HepG2 (cell line): ENCODE data around the gene ANKS1B. TPM values are rescaled to one million over a fixed set of nuclear protein-coding genes. Genes with fewer than 3 reads are reported as not detected.

Experiments used
- ATAC-seq: fragments of 200-7000 bp; cut with Tn5 transposase; 3 replicates; pipeline ENCODE4 v1.9.1; 2020; ENCODE audit warnings: mild to moderate bottlenecking, moderate library complexity
- BruUV-seq: library from RNA; stranded (reverse); fragments of 400-500 nt; replicated peaks from 2 replicates; lab custom pipeline; 2021; lab: Mats Ljungman, UMichigan
- CTCF ChIA-PET: fragments of 300-600 bp; formaldehyde crosslinking; extraction: SDS; loops from one replicate; lab custom pipeline; 2021; ENCODE audit warnings: low total read pairs, inconsistent platforms, low intra/inter-chr PET ratio; lab: Yijun Ruan, JAX
- POLR2A ChIA-PET: fragments of 350-600 bp; sonication (Branson Sonifier 250); formaldehyde crosslinking; loops from one replicate; lab custom pipeline; 2020; ENCODE audit warnings: antibody characterized with exemption, inconsistent platforms; lab: Yijun Ruan, JAX
- DNase-seq: peaks from one replicate; pipeline ENCODE4 v3.0.0-alpha.2; 2015; ENCODE audit warnings: low spot score
- FAIRE-seq: peaks from 3 replicates; lab custom pipeline; 2011; peaks lifted over from hg19 to GRCh38; lab: Jason Lieb, UNC
- H2AFZ ChIP-seq: one replicate; pipeline ENCODE4 v1.6.1; 2011; ENCODE audit warnings: low read length, inconsistent platforms
- H3K27ac ChIP-seq: fragments of 300-600 bp; 3 replicates; pipeline ENCODE4 v1.8.0; 2011; ENCODE audit warnings: mixed run types, mild to moderate bottlenecking, mixed read lengths, low read length, inconsistent platforms; ENCODE audit not compliant: insufficient read depth; ENCODE audit errors: extremely low read length
- H3K27me3 ChIP-seq, 2 experiments: fragments of 200-600 bp in 1 of 2; 2 replicates in 1 of 2; 3 replicates in 1 of 2; pipeline versions ENCODE4 v1.6.0 to v1.8.0; 2011; ENCODE audit warnings: low read length in 2 of 2, mild to moderate bottlenecking in 2 of 2, moderate library complexity in 2 of 2, inconsistent platforms in 1 of 2; ENCODE audit not compliant: insufficient read depth in 2 of 2, control insufficient read depth in 1 of 2
- H3K36me3 ChIP-seq, 2 experiments: fragments of 200-600 bp in 1 of 2; replicated peaks in 1 of 2; 2 replicates in 1 of 2; 3 replicates in 1 of 2; pipeline versions ENCODE4 v1.5.1 to v1.8.0; 2011; ENCODE audit warnings: low read length in 2 of 2, inconsistent platforms in 1 of 2; ENCODE audit not compliant: insufficient read depth in 2 of 2, control insufficient read depth in 1 of 2
- H3K4me1 ChIP-seq: 2 replicates; pipeline ENCODE4 v1.5.1; 2012; ENCODE audit warnings: low read length, inconsistent platforms; ENCODE audit not compliant: insufficient read depth
- H3K4me2 ChIP-seq: 2 replicates; pipeline ENCODE4 v1.6.0; 2011; ENCODE audit warnings: low read depth, low read length, inconsistent platforms
- H3K4me3 ChIP-seq, 3 experiments: fragments of 200-600 bp in 1 of 3; sonication (generic), shearing (Covaris generic) in 1 of 3; replicated peaks in 1 of 3; 2 replicates each; pipeline ENCODE4 v1.5.1; 2011 to 2016; ENCODE audit warnings: low read length in 3 of 3, inconsistent platforms in 2 of 3, low read depth in 2 of 3, mild to moderate bottlenecking in 2 of 3, control low read depth in 1 of 3, mixed read lengths in 1 of 3; ENCODE audit not compliant: insufficient read depth in 1 of 3
- H3K79me2 ChIP-seq: one replicate; pipeline ENCODE4 v1.6.1; 2011; ENCODE audit warnings: low read length, inconsistent platforms; ENCODE audit not compliant: insufficient read depth
- H3K9ac ChIP-seq: 2 replicates; pipeline ENCODE4 v1.6.0; 2011; ENCODE audit warnings: mild to moderate bottlenecking, low read depth, low read length, inconsistent platforms; ENCODE audit not compliant: insufficient read depth
- H3K9me3 ChIP-seq: 2 replicates; pipeline ENCODE4 v1.5.1; 2012; ENCODE audit warnings: mild to moderate bottlenecking, low read length
- H4K20me1 ChIP-seq: 2 replicates; pipeline ENCODE4 v1.6.0; 2011; ENCODE audit warnings: inconsistent platforms, mild to moderate bottlenecking, low read length, moderate library complexity; ENCODE audit not compliant: insufficient read depth
- ETV6 ChIP-seq: sonication (generic); formaldehyde crosslinking; conservative IDR thresholded peaks from 2 replicates; pipeline ENCODE4 v1.4.0; 2020; ENCODE audit warnings: missing genetic modification reagents
- FOXK2 ChIP-seq: fragments of 450-650 bp; IDR thresholded peaks from 2 replicates; pipeline ENCODE4 v1.6.1; 2016
- IKZF4 ChIP-seq: sonication (generic); formaldehyde crosslinking; IDR thresholded peaks from 2 replicates; pipeline ENCODE4 v1.5.1; 2020; ENCODE audit warnings: borderline replicate concordance, mild to moderate bottlenecking, low read depth, missing genetic modification reagents; ENCODE audit errors: not compliant biosample characterization
- KIAA2018 ChIP-seq: sonication (generic); formaldehyde crosslinking; IDR thresholded peaks from 2 replicates; pipeline ENCODE4 v1.5.0; 2020; ENCODE audit warnings: mild to moderate bottlenecking, missing genetic modification reagents, borderline replicate concordance
- ZNF318 ChIP-seq: sonication (generic); formaldehyde crosslinking; IDR thresholded peaks from 2 replicates; pipeline ENCODE4 v1.4.0; 2020; ENCODE audit warnings: mild to moderate bottlenecking, missing genetic modification reagents
- ZNF563 ChIP-seq: sonication (generic); formaldehyde crosslinking; IDR thresholded peaks from 2 replicates; pipeline ENCODE4 v1.8.0; 2022; ENCODE audit warnings: mild to moderate bottlenecking, moderate library complexity, missing genetic modification reagents
- WGBS: methylation state at CpG from one replicate; pipeline ENCODE4 v1.1.6; 2017; ENCODE audit warnings: low lambda C conversion rate; 5-methylcytosine and 5-hydroxymethylcytosine counted together
- in situ Hi-C: cut with HindIII; loops from 2 replicates; pipeline ENCODE4 v1.10.0; 2017; ENCODE audit warnings: low pct_unique_long_range_greater_than_20kb; ENCODE audit not compliant: extremely low pct_ligation_motif_present
- intact Hi-C: fragments of 100-400 bp; cut with micrococcal nuclease; formaldehyde crosslinking; loops from one replicate; pipeline ENCODE4 v1.10.0; 2022; ENCODE audit not compliant: unreplicated experiment
- polyA plus RNA-seq, 8 experiments: library from polyadenylated mRNA; depleted of rRNA in 3 of 8; stranded (reverse) in 7 of 8; unstranded in 1 of 8; fragments of >200 nt; fragmentation: Illumina TruSeq in 4 of 8; extraction: Trizol in 4 of 8; gene quantifications; 2 replicates each; pipeline versions ENCODE4 v1.2.1 to v1.2.3, GENCODE V29; 2011 to 2016; ENCODE audit warnings: low read depth in 4 of 8, missing spikeins in 1 of 8, mixed read lengths in 1 of 8; ENCODE audit not compliant: insufficient read depth in 1 of 8
- total RNA-seq, 5 experiments: library from RNA; depleted of rRNA; stranded (reverse); fragments of >200 nt; fragmentation: Illumina TruSeq; extraction: Trizol; gene quantifications; 2 replicates each; pipeline ENCODE4 v1.2.3, GENCODE V29; 2016; ENCODE audit warnings: low read depth in 1 of 5

Gene ANKS1B
- total and polyA plus RNA-seq, 2 of the 13 experiments (the other 11 are each of a cell fraction or from before 2014, with no cell fraction given): 0.15 TPM; not detected in 1

- TF ChIP-seq KIAA2018 (CRISPR knock-in tag) (no peak), ETV6 (CRISPR knock-in tag) (no peak)
Measured at GRCh38 chr12:99388671-99389195, 596.0 kb downstream of the ANKS1B start (continued).

GRCh38 chr12:99387661-99388060 lies 597.1 kb downstream of the ANKS1B start:
- in situ Hi-C loops: loop anchor here (10.0 kb wide), 1 partner anchor 377 kb away; no protein-coding TSS in a partner anchor
- no peak overlapping the region for H3K4me2 ChIP-seq
- ChIA-PET CTCF (no interaction called here), POLR2A (no interaction called here)
- H2AFZ ChIP-seq: no peak overlapping the region
- H3K27me3 ChIP-seq: no peaks in the 10 kb centered on the region
- no peaks in the 10 kb centered on the region for H4K20me1 ChIP-seq
- H3K9me3 ChIP-seq: no peaks in the 10 kb centered on the region
- 20% methylated on average over 4 of the region's 4 CpGs for WGBS
- H3K79me2 ChIP-seq: no peaks in the 10 kb centered on the region
- no peak overlapping the region for H3K4me3 ChIP-seq
- ATAC-seq (no peak), FAIRE-seq (no peak), DNase-seq (no peak)
- intact Hi-C loops: loop anchor here (2.0 to 10.0 kb wide), 2 partner anchors 237 to 271 kb away; no protein-coding TSS in a partner anchor
- H3K9ac ChIP-seq: no peak overlapping the region
- H3K36me3 ChIP-seq: no peaks in the 10 kb centered on the region
- H3K27ac ChIP-seq: no peak overlapping the region
- BruUV-seq: no TSS peak
- no peaks in the 10 kb centered on the region for H3K4me1 ChIP-seq
- TF ChIP-seq ZNF563: no peak
- no peak for TF ChIP-seq ZNF318
- no peak for TF ChIP-seq FOXK2
- no peak for TF ChIP-seq IKZF4 (CRISPR knock-in tag)
